ENCODE measurements around the gene PHF21A. TPM values are rescaled to one million over a fixed set of nuclear protein-coding genes. Genes with fewer than 3 reads are reported as not detected.
A peak's percentile ranks its signal among the peaks of the same experiment; 100 is the strongest.

The PHF21A gene
- total and polyA plus RNA-seq, 2 of the 8 experiments (the other 6 are each of a cell fraction or from before 2014, with no cell fraction given): 17.6 to 40.3 TPM

GRCh38 chr11:46112961-46113607, 8.2 kb downstream of the PHF21A start:
- Histone ChIP-seq H4K5ac (ENCODE audit: insufficient read length, low read depth, low read length) (no peak overlapping the region), H4K91ac (replicated peaks; ENCODE audit: insufficient read length, low read length) (no peak overlapping the region), H4K20me1 (replicated peaks in 1 of 2; ENCODE audit: control insufficient read depth in 1 of 2, insufficient read depth in 2 of 2, low read length in 2 of 2) (peaks cover 0 to 2% of the 10 kb centered on the region in 2 experiments), H3K4ac (replicated peaks; ENCODE audit: insufficient read length, low read depth, low read length) (no peak overlapping the region), H2AFZ (ENCODE audit: low read length) (no peak overlapping the region), H3K9ac (replicated peaks in 1 of 4; ENCODE audit: extremely low read depth in 1 of 4, low read depth in 3 of 4, low read length in 3 of 4) (no peak overlapping the region), H3K4me2 (ENCODE audit: insufficient read depth in 1 of 2, low read depth in 2 of 2, low read length in 2 of 2) (no peak overlapping the region), H2BK15ac (ENCODE audit: low read length) (no peak overlapping the region), H2BK12ac (ENCODE audit: low read depth, low read length) (no peak overlapping the region), H3K79me1 (ENCODE audit: low read depth, low read length) (no peaks in the 10 kb centered on the region; the same call in 1 of the 2 replicates), H3K23ac (ENCODE audit: insufficient read length) (no peak overlapping the region), H3K27ac (ENCODE audit: low read depth, low read length) (no peak overlapping the region), H3K56ac (replicated peaks; ENCODE audit: insufficient read length, low read depth, low read length) (no peak overlapping the region), H3K36me3 (ENCODE audit: control insufficient read depth in 2 of 4, insufficient read depth in 4 of 4, low read length in 3 of 4) (no peaks in the 10 kb centered on the region), H2BK20ac (ENCODE audit: low read length) (no peak overlapping the region), H2BK120ac (replicated peaks; ENCODE audit: low read depth, low read length) (no peak overlapping the region), H3K4me1 (replicated peaks in 1 of 4; ENCODE audit: control insufficient read depth in 3 of 4, insufficient read depth in 4 of 4, low read length in 3 of 4) (peaks cover 0 to 5% (median 1%) of the 10 kb centered on the region in 4 experiments; a peak in 2 of 7 replicates), H3K23me2 (ENCODE audit: low read depth, low read length) (no peaks in the 10 kb centered on the region; the same call in 1 of the 2 replicates), H3K14ac (ENCODE audit: insufficient read length) (no peak overlapping the region), H3K9me3 (ENCODE audit: insufficient read depth in 2 of 2, low read depth in 1 of 2, low read length in 1 of 2) (no peaks in the 10 kb centered on the region), H3K27me3 (replicated peaks in 1 of 4; ENCODE audit: control insufficient read depth in 3 of 4, extremely low read depth in 1 of 4, insufficient read depth in 3 of 4, low read length in 3 of 4) (no peaks in the 10 kb centered on the region), H2BK5ac (ENCODE audit: low read depth, low read length) (no peak overlapping the region), H2AK5ac (ENCODE audit: low read depth, low read length) (no peak overlapping the region), H3K4me3 (ENCODE audit: extremely low read depth in 1 of 4, insufficient read depth in 2 of 4, low read depth in 3 of 4, low read length in 4 of 4) (no peak overlapping the region), H4K8ac (ENCODE audit: extremely low read depth, insufficient read depth, low read length) (no peak overlapping the region), H3K18ac (ENCODE audit: extremely low read depth, low read length) (no peak overlapping the region), H3K79me2 (ENCODE audit: control insufficient read depth in 1 of 2, insufficient read depth in 2 of 2, low read length in 2 of 2) (peaks cover 0 to 95% of the 10 kb centered on the region in 2 experiments; a peak in 3 of 4 replicates)
- ChIA-PET POLR2A (ENCODE audit: partially characterized antibody) (interaction anchor here (0.7 kb wide), 1 partner anchor 10 kb away, joined by 3 read pairs; no protein-coding TSS in a partner anchor), CTCF (ENCODE audit: partially characterized antibody) (no interaction called here)
- DNase-seq (ENCODE audit: low read depth in 1 of 2, low spot score in 2 of 2) (no peak), FAIRE-seq (peak; percentile 24)
- 79% methylated on average over 9 of the region's 9 CpGs; no CpG with 5 or more reads in 1 of the 2 experiments for WGBS, 2 experiments (ENCODE audit: extremely low coverage in 1 of 2, insufficient coverage in 1 of 2, insufficient read length in 1 of 2, insufficient replicate concordance in 2 of 2, low coverage in 1 of 2, low lambda C conversion rate in 2 of 2, missing lambda C conversion rate in 1 of 2)
- no peak for TF ChIP-seq RBBP5 (IDR thresholded peaks at IDR 0.05; ENCODE audit: borderline replicate concordance, low read depth, low read length)
- TF ChIP-seq SIN3A (conservative IDR thresholded peaks at IDR 0.05 in 1 of 2, IDR thresholded peaks at IDR 0.05 in 1 of 2; ENCODE audit: low read depth in 1 of 2, low read length in 2 of 2): no peak; a peak in 1 of 4 replicates
- no peak for TF ChIP-seq SP1 (IDR thresholded peaks at IDR 0.05; ENCODE audit: low read depth, low read length)
- peak; percentile 100 for TF ChIP-seq SIX5 (IDR thresholded peaks at IDR 0.05; ENCODE audit: low read depth, low read length)
- TF ChIP-seq ATF3 (IDR thresholded peaks at IDR 0.05; ENCODE audit: insufficient read depth, low read depth, low read length): no peak
- TF ChIP-seq CEBPB (IDR thresholded peaks at IDR 0.05; ENCODE audit: low read depth, low read length): peak; percentile 66
- no peak for TF ChIP-seq RNF2 (IDR thresholded peaks at IDR 0.05; ENCODE audit: borderline replicate concordance, low read depth, low read length, missing control alignments, poor library complexity, severe bottlenecking)
- 0 out of 2 replicates have a peak, but pooled peaks have one; percentile 2 for TF ChIP-seq CHD2 (IDR thresholded peaks at IDR 0.05; ENCODE audit: low read length)
- peak; percentile 37; the same call in 1 of the 2 replicates for TF ChIP-seq YY1 (IDR thresholded peaks at IDR 0.05; ENCODE audit: low read depth, low read length)
